IPS-20b (cell line): Measurements from ENCODE around the gene FAM120B.
"Not testable (repeated sequence)": the region's sequence is repeated elsewhere in the genome, so short reads cannot be mapped to it uniquely, and the experiment has no call there.

ENCODE experiments used
- H3K27ac ChIP-seq: one replicate; pipeline ENCODE4 v1.5.1; 2013; ENCODE audit warnings: low read length
- H3K27me3 ChIP-seq: 2 replicates; pipeline ENCODE4 v1.6.1; 2013; ENCODE audit warnings: mild to moderate bottlenecking, low read length, inconsistent platforms; ENCODE audit not compliant: insufficient read depth
- H3K36me3 ChIP-seq: 2 replicates; pipeline ENCODE4 v1.6.1; 2013; ENCODE audit warnings: low read depth, mild to moderate bottlenecking, inconsistent platforms, low read length, moderate library complexity; ENCODE audit not compliant: insufficient read depth
- H3K4me1 ChIP-seq: 2 replicates; pipeline ENCODE4 v1.6.1; 2013; ENCODE audit warnings: mild to moderate bottlenecking, control low read depth, inconsistent platforms, low read length, moderate library complexity; ENCODE audit not compliant: insufficient read depth
- H3K4me3 ChIP-seq: 2 replicates; pipeline ENCODE4 v1.5.1; 2013; ENCODE audit warnings: mild to moderate bottlenecking, low read length, inconsistent platforms
- H3K9ac ChIP-seq: 2 replicates; pipeline ENCODE4 v1.6.1; 2013; ENCODE audit warnings: low read depth, mild to moderate bottlenecking, inconsistent platforms, low read length, moderate library complexity
- H3K9me3 ChIP-seq: 2 replicates; pipeline ENCODE4 v1.6.1; 2013; ENCODE audit warnings: mild to moderate bottlenecking, low read depth, low read length, inconsistent platforms; ENCODE audit not compliant: insufficient read depth

The FAM120B gene

GRCh38 chr6:170383466-170384035 lies 77.0 kb downstream of the FAM120B start:
- Histone ChIP-seq H3K4me3 (no peak overlapping the region), H3K27me3 (no peaks in the 10 kb centered on the region), H3K9ac (no peak overlapping the region), H3K27ac (no peak overlapping the region), H3K4me1 (no peaks in the 10 kb centered on the region), H3K9me3 (no peaks in the 10 kb centered on the region), H3K36me3 (no peaks in the 10 kb centered on the region)

- Histone ChIP-seq H3K27me3 (no peaks in the 10 kb centered on the region), H3K27ac (no peak overlapping the region), H3K36me3 (0 out of 2 replicates have a peak, but pooled peaks cover 3% of the 10 kb centered on the region), H3K4me1 (no peaks in the 10 kb centered on the region), H3K9me3 (no peaks in the 10 kb centered on the region), H3K4me3 (no peak overlapping the region), H3K9ac (no peak overlapping the region)
Observed at GRCh38 chr6:170385506-170385905, 78.9 kb downstream of the FAM120B start.

GRCh38 chr6:170388113-170388512 lies 81.6 kb downstream of the FAM120B start:
- no peak overlapping the region for H3K4me3 ChIP-seq
- no peaks in the 10 kb centered on the region for H3K9me3 ChIP-seq
- no peak overlapping the region for H3K9ac ChIP-seq
- peaks cover 6% of the 10 kb centered on the region; the same call in 1 of the 2 replicates for H3K36me3 ChIP-seq
- H3K4me1 ChIP-seq, result no peaks in the 10 kb centered on the region
- no peak overlapping the region for H3K27ac ChIP-seq
- no peaks in the 10 kb centered on the region for H3K27me3 ChIP-seq

- H3K9me3 ChIP-seq, result no peaks in the 10 kb centered on the region
- H3K36me3 ChIP-seq, result peaks cover 16% of the 10 kb centered on the region
- no peaks in the 10 kb centered on the region for H3K4me1 ChIP-seq
- no peaks in the 10 kb centered on the region for H3K27me3 ChIP-seq
- no peak overlapping the region for H3K27ac ChIP-seq
- H3K9ac ChIP-seq, result no peak overlapping the region
- H3K4me3 ChIP-seq, result no peak overlapping the region
Observed at GRCh38 chr6:170393033-170393432, 86.5 kb downstream of the FAM120B start.

GRCh38 chr6:170393807-170394399 lies 87.3 kb downstream of the FAM120B start:
- no peaks in the 10 kb centered on the region for H3K9me3 ChIP-seq
- no peak overlapping the region for H3K27ac ChIP-seq
- no peaks in the 10 kb centered on the region for H3K27me3 ChIP-seq
- H3K9ac ChIP-seq, result no peak overlapping the region
- no peak overlapping the region for H3K4me3 ChIP-seq
- H3K36me3 ChIP-seq, result peaks cover 16% of the 10 kb centered on the region
- no peaks in the 10 kb centered on the region for H3K4me1 ChIP-seq

GRCh38 chr6:170394980-170395379 lies 88.4 kb downstream of the FAM120B start:
- H3K27me3 ChIP-seq, result no peaks in the 10 kb centered on the region
- no peaks in the 10 kb centered on the region for H3K9me3 ChIP-seq
- H3K4me1 ChIP-seq, result no peaks in the 10 kb centered on the region
- H3K27ac ChIP-seq, result no peak overlapping the region
- no peak overlapping the region for H3K4me3 ChIP-seq
- H3K36me3 ChIP-seq, result peaks cover 13% of the 10 kb centered on the region
- H3K9ac ChIP-seq, result no peak overlapping the region

GRCh38 chr6:170398743-170399369 lies 92.3 kb downstream of the FAM120B start:
- Histone ChIP-seq H3K36me3 (peaks cover 15% of the 10 kb centered on the region; the same call in 1 of the 2 replicates), H3K4me1 (peaks cover 13% of the 10 kb centered on the region)
- not testable (repeated sequence) for H3K27ac ChIP-seq, H3K4me3 ChIP-seq, H3K9ac ChIP-seq, H3K9me3 ChIP-seq, H3K27me3 ChIP-seq

GRCh38 chr6:170399955-170400558 lies 93.5 kb downstream of the FAM120B start:
- H3K9ac ChIP-seq, H3K4me3 ChIP-seq: not testable (repeated sequence)
- H3K36me3 ChIP-seq, result peaks cover 14% of the 10 kb centered on the region; the same call in 1 of the 2 replicates

GRCh38 chr6:170402318-170403040 lies 95.9 kb downstream of the FAM120B start:
- H3K9ac ChIP-seq, result peak overlapping the region; percentile 26; the same call in 1 of the 2 replicates
- peaks cover 19% of the 10 kb centered on the region for H3K4me1 ChIP-seq
- peaks cover 21% of the 10 kb centered on the region; the same call in 1 of the 2 replicates for H3K36me3 ChIP-seq
- H3K4me3 ChIP-seq, result no peak overlapping the region
- H3K27ac ChIP-seq, result no peak overlapping the region
- no peaks in the 10 kb centered on the region for H3K9me3 ChIP-seq
- H3K27me3 ChIP-seq, result no peaks in the 10 kb centered on the region

More at GRCh38 chr6:170399955-170400558, 93.5 kb downstream of the FAM120B start:
- not testable (repeated sequence) for H3K27me3 ChIP-seq, H3K27ac ChIP-seq, H3K9me3 ChIP-seq
- H3K4me1 ChIP-seq, result peaks cover 19% of the 10 kb centered on the region

GRCh38 chr6:170403451-170403850 lies 96.9 kb downstream of the FAM120B start:
- no peak overlapping the region for H3K27ac ChIP-seq
- peak overlapping the region; percentile 26; the same call in 1 of the 2 replicates for H3K9ac ChIP-seq
- peak overlapping the region; percentile 18; the same call in 1 of the 2 replicates for H3K4me3 ChIP-seq

GRCh38 chr6:170404036-170404435 lies 97.5 kb downstream of the FAM120B start:
- H3K4me3 ChIP-seq, result no peak overlapping the region; the same call in 1 of the 2 replicates
- no peaks in the 10 kb centered on the region for H3K27me3 ChIP-seq
- H3K9ac ChIP-seq, result peak overlapping the region; percentile 14; the same call in 1 of the 2 replicates
- H3K4me1 ChIP-seq, result peaks cover 19% of the 10 kb centered on the region
- H3K9me3 ChIP-seq, result no peaks in the 10 kb centered on the region
- peaks cover 21% of the 10 kb centered on the region; the same call in 1 of the 2 replicates for H3K36me3 ChIP-seq
- no peak overlapping the region for H3K27ac ChIP-seq

More at GRCh38 chr6:170403451-170403850, 96.9 kb downstream of the FAM120B start:
- no peaks in the 10 kb centered on the region for H3K9me3 ChIP-seq
- no peaks in the 10 kb centered on the region for H3K27me3 ChIP-seq
- peaks cover 21% of the 10 kb centered on the region; the same call in 1 of the 2 replicates for H3K36me3 ChIP-seq
- peaks cover 19% of the 10 kb centered on the region for H3K4me1 ChIP-seq
